Endometrium (tissue), 2 donors: ENCODE results near the gene NAA15.
"Not testable (repeated sequence)": the region's sequence is repeated elsewhere in the genome, so short reads cannot be mapped to it uniquely, and the experiment has no call there.

ENCODE experiments used
- FAIRE-seq: peaks from 2 replicates; lab custom pipeline; 2012; peaks lifted over from hg19 to GRCh38; lab: Jason Lieb, UNC
- donor health status: control.
- donor health status: control.

NAA15 gene

GRCh38 chr4:139451997-139452396, 150.7 kb downstream of the NAA15 start:
- no peak for FAIRE-seq

DNA sequence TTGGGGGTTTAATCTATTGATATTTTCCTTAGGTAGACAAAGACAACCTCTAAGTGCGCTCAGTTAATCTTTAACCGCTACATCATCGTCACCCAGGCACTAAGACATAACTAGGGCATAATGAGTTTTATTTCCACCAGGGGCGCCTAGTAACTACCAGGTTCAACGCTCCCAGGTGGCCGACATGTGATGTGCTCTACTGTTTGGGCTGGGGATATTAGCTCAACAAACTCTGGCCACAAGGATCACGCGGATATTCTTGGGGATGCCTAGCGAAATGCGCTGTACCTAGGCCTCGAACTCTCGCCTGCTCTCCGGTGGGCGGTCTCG, 151.7 kb downstream of the NAA15 start:
- no peak for FAIRE-seq

DNA sequence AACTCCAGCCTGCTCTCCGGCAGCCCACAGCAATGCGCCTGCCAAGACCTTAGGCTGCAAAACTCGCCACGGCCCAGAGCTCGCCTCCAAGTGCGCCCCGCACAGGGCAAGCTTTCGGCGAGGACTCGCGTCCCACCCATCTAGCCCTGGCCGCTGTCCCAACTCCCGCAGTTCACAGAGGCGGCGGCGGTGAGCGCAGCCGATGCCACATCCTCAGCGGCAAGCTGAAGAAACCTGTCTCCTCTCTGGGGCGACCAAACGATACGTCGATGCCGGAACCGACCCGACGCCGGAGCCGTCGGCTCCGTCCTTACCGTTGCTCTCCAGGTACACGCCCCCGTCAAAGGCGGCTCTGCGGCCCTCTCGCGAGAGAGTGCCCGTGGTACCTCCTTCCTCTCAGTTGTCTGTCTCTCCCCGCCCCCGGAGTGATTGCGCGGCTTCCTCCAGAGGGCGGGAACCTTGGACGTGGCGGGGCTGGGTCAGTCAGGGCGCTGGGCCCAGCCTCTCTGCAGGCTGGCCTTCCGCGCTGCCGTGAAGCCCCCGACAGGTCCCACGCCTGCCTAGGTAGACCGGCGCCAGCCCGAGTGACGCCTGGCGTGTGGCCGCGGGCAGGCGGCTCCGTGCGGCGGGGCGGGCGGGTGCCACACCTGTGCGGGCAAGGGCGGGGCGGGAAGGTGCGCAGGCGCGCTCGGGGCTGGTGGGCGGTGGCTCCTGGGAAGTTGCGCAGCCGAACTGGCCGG, 152.2 kb downstream of the NAA15 start:
- peak; percentile 46 for FAIRE-seq

- no peak for FAIRE-seq
These were observed 153.1 kb downstream of the NAA15 start, which contains the start of gene RAB33B for GRCh38 chr4:139454111-139455045. Gene RAB33B, plus strand, starts transcription at chr4:139454121. Its CDS starts 75 bp downstream, at chr4:139454196.

GRCh38 chr4:139455126-139455538, 153.8 kb downstream of the NAA15 start:
- no peak for FAIRE-seq

DNA sequence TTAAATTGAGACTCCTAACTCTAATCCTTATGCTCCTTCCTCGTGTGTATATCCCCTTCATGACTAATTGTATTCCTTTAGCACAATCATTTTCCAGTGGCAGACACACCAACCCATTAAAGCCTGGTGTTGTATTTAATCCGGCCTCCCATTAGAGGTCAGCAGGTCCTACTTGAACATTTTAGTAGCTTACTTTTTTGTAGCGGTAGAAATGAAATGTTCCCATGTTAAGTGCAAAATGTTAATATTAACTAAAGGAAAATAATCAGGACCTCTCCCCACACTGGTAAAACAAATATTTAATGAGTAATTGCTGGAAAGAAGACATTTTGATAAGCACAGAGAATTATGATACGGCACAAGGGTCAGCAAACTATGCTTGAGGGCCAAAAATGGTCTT, 156.0 kb downstream of the NAA15 start:
- FAIRE-seq, result no peak

DNA sequence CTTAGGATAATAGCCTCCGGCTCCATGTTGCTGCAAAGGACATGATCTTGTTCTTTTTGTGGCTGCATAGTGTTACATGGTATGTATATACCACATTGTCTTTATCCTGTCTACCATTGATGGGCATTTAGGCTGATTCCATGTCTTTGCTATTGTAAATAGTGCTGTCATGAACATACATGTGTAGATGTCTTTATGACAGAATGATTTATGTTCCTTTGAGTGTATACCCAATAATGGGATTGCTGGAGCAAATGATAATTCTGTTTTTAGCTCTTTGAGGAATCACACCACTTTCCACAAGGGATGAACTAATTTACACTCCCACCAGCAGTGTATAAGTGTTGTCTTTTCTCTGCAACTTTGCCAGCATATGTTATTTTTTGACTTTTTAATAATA, 157.2 kb downstream of the NAA15 start:
- FAIRE-seq, result no peak

- FAIRE-seq, result no peak
These were observed 157.7 kb downstream of the NAA15 start for GRCh38 chr4:139458999-139459398.

DNA sequence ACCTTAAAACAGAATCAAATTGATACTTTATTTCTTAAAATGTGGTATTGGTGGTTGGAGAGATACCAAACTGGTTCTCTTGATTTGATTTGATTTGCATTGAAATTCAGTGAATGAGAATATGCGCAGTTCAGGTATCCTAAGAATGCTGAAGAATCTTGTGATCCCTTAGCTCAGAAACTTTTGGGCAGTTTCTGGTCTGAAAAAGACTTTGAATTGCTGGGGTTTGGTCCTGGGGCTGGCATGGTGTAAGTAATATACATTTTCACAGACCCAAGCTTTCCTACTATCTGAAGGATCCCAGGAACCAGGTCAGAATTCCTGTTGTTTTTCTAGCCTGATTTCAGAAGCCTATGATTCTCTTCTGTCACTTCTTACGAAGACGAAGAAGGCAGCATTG, 159.3 kb downstream of the NAA15 start:
- FAIRE-seq, result no peak

- no peak for FAIRE-seq
These were observed 159.8 kb downstream of the NAA15 start for GRCh38 chr4:139461022-139461628.

- not testable (repeated sequence) for FAIRE-seq
These were observed 163.2 kb downstream of the NAA15 start for GRCh38 chr4:139464512-139464911.

GRCh38 chr4:139465922-139466321, 164.6 kb downstream of the NAA15 start:
- no peak for FAIRE-seq

DNA sequence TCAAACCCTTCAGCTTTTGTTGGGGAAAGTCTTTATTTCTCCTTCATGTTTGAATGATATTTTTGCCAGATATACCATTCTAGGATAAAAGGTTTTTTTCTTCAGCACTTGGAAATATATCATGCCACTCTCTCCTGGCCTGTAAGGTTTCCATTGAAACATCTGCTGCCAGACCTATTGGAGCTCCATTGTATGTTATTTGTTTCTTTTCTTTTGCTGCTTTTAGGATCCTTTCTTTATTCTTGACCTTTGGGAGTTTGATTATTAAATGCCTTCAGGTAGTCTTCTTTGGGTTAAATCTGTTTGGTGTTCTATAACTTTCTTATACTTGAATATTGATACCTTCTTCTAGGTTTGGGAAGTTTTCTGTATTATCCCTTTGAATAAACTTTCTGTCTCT, 167.5 kb downstream of the NAA15 start:
- FAIRE-seq, result not testable (repeated sequence)

DNA sequence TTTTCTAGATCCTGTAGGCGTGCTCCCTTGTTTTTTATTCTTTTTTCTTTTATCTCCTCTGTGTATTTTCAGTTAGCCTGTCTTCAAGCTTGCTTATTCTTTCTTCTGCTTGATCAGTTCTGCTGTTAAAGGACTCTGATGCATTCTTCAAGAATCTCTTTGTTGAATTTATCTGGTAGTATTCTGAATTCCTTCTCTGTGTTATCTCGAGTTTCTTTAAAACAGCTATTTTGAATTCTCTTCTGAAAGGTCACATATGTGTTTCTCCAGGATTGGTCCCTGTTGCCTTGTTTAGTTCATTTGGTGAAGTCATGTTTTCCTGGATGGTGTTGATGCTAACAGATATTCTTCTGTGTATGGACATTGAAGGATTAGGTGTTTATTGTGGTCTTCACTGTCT, 167.9 kb downstream of the NAA15 start:
- FAIRE-seq, result no peak
